Activated B cell treated with CpG ODN at 0.5 μM for 24 hours (primary cell): ENCODE results near the gene ARFIP1. TPM values are rescaled to one million over a fixed set of nuclear protein-coding genes. Genes with fewer than 3 reads are reported as not detected.

Experiments used
- ATAC-seq: fragments of 200-7000 bp; cut with Tn5 transposase; one replicate; pipeline ENCODE4 v1.10.0; 2021; ENCODE audit warnings: low read depth, mild to moderate bottlenecking, moderate library complexity
- CTCF ChIA-PET: fragments of 350-600 bp; sonication (Branson Sonifier 250); formaldehyde crosslinking; loops from one replicate; lab custom pipeline; 2021; ENCODE audit warnings: antibody characterized with exemption; lab: Charles Lee
- POLR2A ChIA-PET: fragments of 350-600 bp; sonication (Branson Sonifier 250); formaldehyde crosslinking; loops from one replicate; lab custom pipeline; 2021; ENCODE audit warnings: antibody characterized with exemption; lab: Charles Lee
- DNase-seq: peaks from one replicate; pipeline ENCODE4 v3.0.0; 2022
- H3K27ac Mint-ChIP-seq: one replicate; pipeline ENCODE4 v1.8.0; 2020; ENCODE audit warnings: mixed read lengths
- H3K27me3 Mint-ChIP-seq: one replicate; pipeline ENCODE4 v1.8.0; 2021; ENCODE audit warnings: mixed read lengths
- H3K36me3 Mint-ChIP-seq: one replicate; pipeline ENCODE4 v1.8.0; 2021; ENCODE audit warnings: low read depth, mixed read lengths
- H3K4me1 Mint-ChIP-seq: one replicate; pipeline ENCODE4 v1.8.0; 2021; ENCODE audit warnings: mixed read lengths
- H3K4me3 Mint-ChIP-seq: one replicate; pipeline ENCODE4 v1.8.0; 2020; ENCODE audit warnings: mild to moderate bottlenecking, mixed read lengths
- H3K9me3 Mint-ChIP-seq: one replicate; pipeline ENCODE4 v1.8.0; 2020; ENCODE audit warnings: mixed read lengths
- intact Hi-C: fragments of 100-400 bp; cut with micrococcal nuclease; formaldehyde crosslinking; loops from one replicate; pipeline ENCODE4 v1.15.1; 2024
- total RNA-seq: library from RNA; stranded (reverse); gene quantifications from 2 replicates; pipeline ENCODE4 v1.2.3, GENCODE V29; 2022
- TF ChIP-seq, protein P1 (sequence below): fragments of 200-600 bp; IDR thresholded peaks from one replicate; pipeline ENCODE4 v1.8.0; 2022; ENCODE audit warnings: antibody characterized with exemption, mild to moderate bottlenecking

The ARFIP1 gene
- total RNA-seq, 1 donor from 2014 or later, result 19.5 TPM

DNA sequence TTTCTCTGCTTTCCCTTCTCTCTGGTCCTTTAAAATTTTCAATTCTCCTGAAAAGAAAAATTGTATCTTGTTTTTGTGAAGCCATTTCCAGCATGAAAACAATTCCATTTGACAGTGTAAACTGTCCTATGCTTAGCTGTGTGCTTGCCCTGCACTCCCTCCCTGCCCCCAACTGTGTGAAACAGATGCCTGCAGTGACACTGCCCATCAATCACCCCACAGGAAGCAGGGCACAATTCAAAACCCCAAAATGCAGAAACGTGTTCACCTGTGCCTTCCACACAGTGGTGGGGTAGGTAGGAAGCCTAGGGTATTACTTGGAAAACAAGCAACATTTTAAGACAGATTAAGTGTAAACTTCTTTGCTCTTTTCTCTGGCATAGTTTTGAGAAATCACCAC lies 150.1 kb downstream of the ARFIP1 start:
- ChIA-PET CTCF (no interaction called here), POLR2A (no interaction called here)
- TF ChIP-seq, protein P1, sequence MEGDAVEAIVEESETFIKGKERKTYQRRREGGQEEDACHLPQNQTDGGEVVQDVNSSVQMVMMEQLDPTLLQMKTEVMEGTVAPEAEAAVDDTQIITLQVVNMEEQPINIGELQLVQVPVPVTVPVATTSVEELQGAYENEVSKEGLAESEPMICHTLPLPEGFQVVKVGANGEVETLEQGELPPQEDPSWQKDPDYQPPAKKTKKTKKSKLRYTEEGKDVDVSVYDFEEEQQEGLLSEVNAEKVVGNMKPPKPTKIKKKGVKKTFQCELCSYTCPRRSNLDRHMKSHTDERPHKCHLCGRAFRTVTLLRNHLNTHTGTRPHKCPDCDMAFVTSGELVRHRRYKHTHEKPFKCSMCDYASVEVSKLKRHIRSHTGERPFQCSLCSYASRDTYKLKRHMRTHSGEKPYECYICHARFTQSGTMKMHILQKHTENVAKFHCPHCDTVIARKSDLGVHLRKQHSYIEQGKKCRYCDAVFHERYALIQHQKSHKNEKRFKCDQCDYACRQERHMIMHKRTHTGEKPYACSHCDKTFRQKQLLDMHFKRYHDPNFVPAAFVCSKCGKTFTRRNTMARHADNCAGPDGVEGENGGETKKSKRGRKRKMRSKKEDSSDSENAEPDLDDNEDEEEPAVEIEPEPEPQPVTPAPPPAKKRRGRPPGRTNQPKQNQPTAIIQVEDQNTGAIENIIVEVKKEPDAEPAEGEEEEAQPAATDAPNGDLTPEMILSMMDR, result no peak
- ATAC-seq, result no peak
- Mint-ChIP-seq H3K4me3 (no peak overlapping the region), H3K27ac (no peak overlapping the region), H3K27me3 (peaks cover 18% of the 10 kb centered on the region), H3K4me1 (peaks cover 9% of the 10 kb centered on the region), H3K9me3 (no peaks in the 10 kb centered on the region), H3K36me3 (no peaks in the 10 kb centered on the region)
- no peak for DNase-seq
- intact Hi-C loops, result no loop called here

DNA sequence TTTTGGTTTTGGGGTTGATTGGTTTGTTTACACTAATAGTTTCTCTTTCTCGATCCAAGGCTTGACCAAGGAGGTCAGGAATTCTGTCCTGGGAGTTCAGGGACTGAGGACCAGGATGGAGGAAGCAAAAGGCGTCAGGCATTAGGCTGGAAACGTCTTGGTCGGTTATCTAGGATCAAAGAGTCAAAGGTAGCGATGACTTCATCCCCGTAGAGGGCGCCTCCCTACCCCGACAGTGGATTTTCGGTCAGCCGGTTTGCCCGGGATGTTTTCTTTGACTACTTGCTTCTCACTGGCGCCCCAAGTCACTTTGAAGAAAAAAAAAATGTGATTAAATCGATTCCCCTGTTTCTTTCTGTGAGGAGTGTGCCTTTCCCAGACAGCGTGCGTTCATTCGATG lies 155.4 kb downstream of the ARFIP1 start:
- Mint-ChIP-seq H3K9me3 (no peaks in the 10 kb centered on the region), H3K27me3 (peaks cover 47% of the 10 kb centered on the region), H3K27ac (no peak overlapping the region), H3K36me3 (no peaks in the 10 kb centered on the region), H3K4me1 (peaks cover 22% of the 10 kb centered on the region), H3K4me3 (peak overlapping the region; percentile 71)
- ATAC-seq (no peak), DNase-seq (no peak)
- intact Hi-C loops, result loop anchor here (5.0 kb wide), 1 partner anchor 192 kb away; no protein-coding TSS in a partner anchor
- TF ChIP-seq, protein P1, result no peak
- ChIA-PET CTCF (interaction anchor here (3.5 kb wide), 1 partner anchor 148 kb away, joined by 11 read pairs; no protein-coding TSS in a partner anchor), POLR2A (no interaction called here)

DNA sequence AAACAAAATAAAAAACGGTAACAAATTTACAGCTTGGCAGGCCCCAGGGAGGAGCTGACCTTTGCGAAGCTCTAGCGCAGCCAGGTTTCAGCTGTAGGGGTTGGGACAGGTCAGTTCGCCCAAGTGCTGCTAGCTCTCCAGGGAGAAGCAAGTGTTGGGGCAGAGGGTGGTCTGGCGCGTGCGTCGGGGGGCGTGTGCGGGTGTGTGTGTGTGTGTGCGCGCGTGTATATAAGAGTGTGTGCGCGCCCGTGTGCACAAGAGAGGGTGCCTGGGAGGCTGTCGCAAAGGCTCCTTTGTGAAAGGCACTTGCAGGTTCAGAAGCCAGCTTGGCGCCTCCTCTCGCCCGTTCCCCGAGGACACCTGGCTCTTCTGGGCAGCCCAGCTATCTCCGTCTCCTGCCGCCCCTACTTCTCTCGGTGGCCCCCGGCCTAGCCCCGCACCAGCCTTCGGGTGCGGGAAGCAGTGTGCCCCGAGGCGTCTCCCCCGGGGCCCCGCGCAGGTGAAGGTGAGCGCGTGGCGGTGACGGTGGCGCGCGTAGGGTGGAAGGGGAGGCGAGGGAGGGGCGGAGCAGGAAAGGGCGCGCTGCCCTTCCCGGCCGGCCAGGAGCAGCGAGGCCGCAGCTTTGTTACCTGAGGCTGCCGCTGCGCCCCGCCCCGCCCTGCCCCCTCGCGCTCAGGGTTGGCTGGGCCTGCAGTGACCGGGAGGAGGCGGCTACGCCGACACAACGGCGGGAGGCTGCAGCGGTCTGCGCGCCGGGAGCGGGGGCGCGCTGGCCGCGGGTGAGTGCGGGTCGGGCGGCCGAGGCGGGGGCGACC lies 156.1 kb downstream of the ARFIP1 start, which contains the start of gene FHDC1:
Gene FHDC1 (plus strand): TSS at position 693 of the 815 bp plus-strand sequence. CDS start 6,735 bp downstream, outside the sequence.
- ChIA-PET CTCF (interaction anchor here (1.0 to 3.5 kb wide), 2 partner anchors 147 to 150 kb away, joined by 3 to 11 read pairs; no protein-coding TSS in a partner anchor), POLR2A (interaction anchor here (0.6 kb wide), 1 partner anchor 469 kb away, joined by 3 read pairs; no protein-coding TSS in a partner anchor)
- no peaks in the 10 kb centered on the region for H3K36me3 Mint-ChIP-seq
- peaks cover 50% of the 10 kb centered on the region for H3K27me3 Mint-ChIP-seq
- intact Hi-C loops, result loop anchor here (2.0 to 5.0 kb wide), 2 partner anchors 147 to 191 kb away; no protein-coding TSS in a partner anchor
- peak; percentile 31 for DNase-seq
- TF ChIP-seq, protein P1, result no peak
- peaks cover 22% of the 10 kb centered on the region for H3K4me1 Mint-ChIP-seq
- H3K27ac Mint-ChIP-seq, result no peak within 1 kb of the TSS
- no peaks in the 10 kb centered on the region for H3K9me3 Mint-ChIP-seq
- peak; percentile 32 for ATAC-seq
- peak within 1 kb of the TSS; percentile 73 for H3K4me3 Mint-ChIP-seq

DNA sequence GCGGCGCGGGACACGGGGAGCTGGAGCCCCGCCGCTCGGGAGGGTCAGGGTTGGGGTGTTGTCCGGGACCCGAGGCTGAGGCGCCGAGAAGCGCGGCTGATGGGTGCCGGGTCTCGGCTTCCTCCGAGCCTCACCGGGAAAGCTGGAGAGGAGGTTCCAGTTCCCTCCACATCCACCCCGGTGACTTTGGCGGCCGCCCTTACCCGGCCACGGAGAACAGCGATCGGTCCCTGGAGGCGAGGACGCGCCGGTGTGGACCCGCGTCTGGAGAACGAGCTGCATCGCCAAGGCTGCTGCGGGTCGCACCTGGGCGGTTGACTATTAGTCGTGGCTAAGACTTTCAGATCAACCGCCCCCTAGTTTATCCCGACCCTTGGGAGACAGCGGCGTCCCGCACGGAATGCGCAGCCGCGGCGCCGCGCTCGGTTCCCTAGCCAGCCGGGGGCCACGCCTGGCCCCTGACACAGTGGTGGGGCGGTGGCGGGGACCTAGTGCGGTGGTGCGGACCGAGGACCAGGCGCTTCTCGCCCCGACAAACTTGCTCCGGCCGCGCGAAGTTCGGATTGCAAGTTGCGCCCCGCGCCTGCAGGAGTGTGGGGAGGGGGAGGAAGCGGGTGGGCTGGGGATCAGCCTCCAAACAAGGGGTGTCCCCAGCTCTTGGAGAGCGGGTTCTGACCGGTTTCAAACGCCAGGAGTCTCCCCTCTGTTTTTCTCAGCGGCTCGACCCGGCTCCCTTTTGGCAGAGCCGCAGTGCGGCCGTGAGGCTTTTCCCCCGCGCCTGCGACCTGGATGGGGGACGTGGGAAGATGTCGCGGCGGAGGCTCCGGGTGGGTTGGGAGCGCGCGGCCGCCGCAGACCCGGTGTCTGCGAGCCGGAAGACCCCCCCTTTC lies 156.9 kb downstream of the ARFIP1 start:
- ChIA-PET CTCF (interaction anchor here (0.8 to 3.5 kb wide), 3 partner anchors 147 to 190 kb away, joined by 3 to 11 read pairs (median 3); no protein-coding TSS in a partner anchor), POLR2A (interaction anchor here (0.6 kb wide), 2 partner anchors 468 to 564 kb away, joined by 3 read pairs; no protein-coding TSS in a partner anchor)
- Mint-ChIP-seq H3K27me3 (peaks cover 50% of the 10 kb centered on the region), H3K9me3 (no peaks in the 10 kb centered on the region), H3K4me3 (peak overlapping the region; percentile 73), H3K27ac (no peak overlapping the region), H3K36me3 (no peaks in the 10 kb centered on the region), H3K4me1 (peaks cover 22% of the 10 kb centered on the region)
- DNase-seq, result peak; percentile 34
- intact Hi-C loops, result loop anchor here (2.0 to 5.0 kb wide), 2 partner anchors 146 to 191 kb away; no protein-coding TSS in a partner anchor
- TF ChIP-seq, protein P1, result no peak
- peak; percentile 33 for ATAC-seq
